Measurements from ENCODE around the gene TSPAN16.
"Not testable (repeated sequence)": the region's sequence is repeated elsewhere in the genome, so short reads cannot be mapped to it uniquely, and the experiment has no call there.

The TSPAN16 gene

DNA sequence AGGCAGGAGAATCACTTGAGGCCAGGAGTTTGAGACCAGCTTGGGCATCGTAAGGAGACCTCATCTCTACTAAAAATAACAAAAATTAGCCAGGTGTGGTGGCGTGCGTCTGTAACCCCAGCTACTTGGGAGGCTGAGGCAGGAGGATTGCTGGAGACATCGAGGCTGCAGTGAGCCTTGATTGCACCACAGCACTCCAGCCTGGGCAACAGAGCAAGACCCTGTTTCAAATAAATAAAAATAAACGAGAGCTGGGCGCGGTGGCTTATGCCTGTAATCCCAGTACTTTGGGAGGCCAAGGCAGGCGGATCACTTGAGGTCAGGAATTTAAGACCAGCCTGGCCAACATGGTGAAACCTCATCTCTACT is 44.1 kb downstream of the TSPAN16 start:
- peak; percentile 87; the same call in 1 of the 2 replicates for TF ChIP-seq ZNF121 (tag by site-specific recombination; IDR thresholded peaks at IDR 0.05)
- not testable (repeated sequence) for H3K4me1 ChIP-seq (ENCODE audit: control insufficient read depth, insufficient read depth, low read length); H3K9me3 ChIP-seq (ENCODE audit: control insufficient read depth, insufficient read depth, low read depth, low read length); H3K4me3 ChIP-seq (ENCODE audit: low read depth, low read length)
- peak overlapping the region; percentile 47; the same call in 1 of the 2 replicates for H3K27ac ChIP-seq (ENCODE audit: extremely low read depth, low read depth, low read length)
- ChIA-PET POLR2A (interaction anchor here (0.6 to 2.2 kb wide), 5 partner anchors 9 to 615 kb away, joined by 3 to 12 read pairs (median 3); partner anchors contain the start of gene SWSAP1), CTCF (interaction anchor here (0.5 to 0.9 kb wide), 4 partner anchors 46 to 351 kb away, joined by 3 to 5 read pairs (median 4); no protein-coding TSS in a partner anchor)
- H3K36me3 ChIP-seq (ENCODE audit: control insufficient read depth in 2 of 2, insufficient read depth in 1 of 2, low read length in 2 of 2) = peaks cover 0 to 31% of the 10 kb centered on the region in 2 experiments; a peak in 2 of 3 replicates

DNA sequence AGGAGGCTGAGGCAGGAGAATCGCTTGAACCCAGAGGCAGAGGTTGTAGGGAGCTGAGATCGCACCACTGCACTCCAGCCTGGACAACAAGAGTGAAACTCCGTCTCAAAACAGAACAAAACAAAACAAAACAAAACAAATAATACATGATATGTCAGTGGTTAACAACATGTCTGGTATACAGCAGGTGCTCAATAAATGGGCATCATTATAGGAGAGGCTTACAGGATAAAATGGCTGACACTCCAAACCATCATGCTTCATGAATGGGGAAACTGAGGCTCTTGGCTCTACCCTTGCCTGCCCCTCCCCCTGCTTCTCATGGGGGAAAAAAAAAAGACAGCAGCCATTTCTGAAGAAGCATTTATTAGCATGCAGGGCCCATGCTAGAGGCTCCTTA is 46.5 kb downstream of the TSPAN16 start:
- Histone ChIP-seq H3K4me3 (ENCODE audit: low read depth, low read length) (no peak overlapping the region), H3K36me3 (ENCODE audit: control insufficient read depth in 2 of 2, insufficient read depth in 1 of 2, low read length in 2 of 2) (peaks cover 0 to 12% of the 10 kb centered on the region in 2 experiments; a peak in 1 of 3 replicates), H3K27ac (ENCODE audit: extremely low read depth, low read depth, low read length) (no peak overlapping the region), H3K9me3 (ENCODE audit: control insufficient read depth, insufficient read depth, low read depth, low read length) (no peaks in the 10 kb centered on the region), H3K4me1 (ENCODE audit: control insufficient read depth, insufficient read depth, low read length) (no peaks in the 10 kb centered on the region)
- CTCF ChIA-PET = interaction anchor here (0.6 kb wide), 1 partner anchor 15 kb away, joined by 3 read pairs; no protein-coding TSS in a partner anchor
- POLR2A ChIA-PET = no interaction called here
- TF ChIP-seq ZNF792 (tag by site-specific recombination; IDR thresholded peaks at IDR 0.05) = peak; percentile 91
- no peak for TF ChIP-seq PRDM10 (tag by site-specific recombination; IDR thresholded peaks at IDR 0.05)

GRCh38 chr19:11345122-11345803 is 49.3 kb downstream of the TSPAN16 start:
- Histone ChIP-seq H3K36me3 (ENCODE audit: control insufficient read depth in 2 of 2, insufficient read depth in 1 of 2, low read length in 2 of 2) (peaks cover 0 to 12% of the 10 kb centered on the region in 2 experiments; a peak in 1 of 3 replicates), H3K4me3 (ENCODE audit: low read depth, low read length) (peak overlapping the region; percentile 72; the same call in 1 of the 2 replicates), H3K4me1 (ENCODE audit: control insufficient read depth, insufficient read depth, low read length) (no peaks in the 10 kb centered on the region), H3K27ac (ENCODE audit: extremely low read depth, low read depth, low read length) (peak overlapping the region; percentile 55; the same call in 1 of the 2 replicates), H3K9me3 (ENCODE audit: control insufficient read depth, insufficient read depth, low read depth, low read length) (no peaks in the 10 kb centered on the region)
- peak; percentile 19; the same call in 1 of the 2 replicates for TF ChIP-seq ZNF600 (tag by site-specific recombination; IDR thresholded peaks at IDR 0.05)
- TF ChIP-seq IKZF3 (tag by site-specific recombination; IDR thresholded peaks at IDR 0.05) = peak; percentile 46; the same call in 1 of the 2 replicates
- no peak for TF ChIP-seq OVOL3 (tag by site-specific recombination; IDR thresholded peaks at IDR 0.05)
- no peak for TF ChIP-seq ZNF214 (tag by site-specific recombination; IDR thresholded peaks at IDR 0.05; ENCODE audit: borderline replicate concordance)
- peak; percentile 39 for TF ChIP-seq ZFHX2 (tag by site-specific recombination; conservative IDR thresholded peaks at IDR 0.05)
- TF ChIP-seq ZNF155 (tag by site-specific recombination; IDR thresholded peaks at IDR 0.05) = no peak
- TF ChIP-seq ZBTB7A (tag by site-specific recombination; IDR thresholded peaks at IDR 0.05; ENCODE audit: low read depth) = no peak
- ChIA-PET CTCF (interaction anchor here (1.1 to 2.1 kb wide), 4 partner anchors 12 to 59 kb away, joined by 3 to 19 read pairs (median 4); no protein-coding TSS in a partner anchor), POLR2A (interaction anchor here (1.1 to 3.2 kb wide), 7 partner anchors 21 to 36 kb away, joined by 3 to 36 read pairs (median 8); partner anchors contain the start of gene SWSAP1)

DNA sequence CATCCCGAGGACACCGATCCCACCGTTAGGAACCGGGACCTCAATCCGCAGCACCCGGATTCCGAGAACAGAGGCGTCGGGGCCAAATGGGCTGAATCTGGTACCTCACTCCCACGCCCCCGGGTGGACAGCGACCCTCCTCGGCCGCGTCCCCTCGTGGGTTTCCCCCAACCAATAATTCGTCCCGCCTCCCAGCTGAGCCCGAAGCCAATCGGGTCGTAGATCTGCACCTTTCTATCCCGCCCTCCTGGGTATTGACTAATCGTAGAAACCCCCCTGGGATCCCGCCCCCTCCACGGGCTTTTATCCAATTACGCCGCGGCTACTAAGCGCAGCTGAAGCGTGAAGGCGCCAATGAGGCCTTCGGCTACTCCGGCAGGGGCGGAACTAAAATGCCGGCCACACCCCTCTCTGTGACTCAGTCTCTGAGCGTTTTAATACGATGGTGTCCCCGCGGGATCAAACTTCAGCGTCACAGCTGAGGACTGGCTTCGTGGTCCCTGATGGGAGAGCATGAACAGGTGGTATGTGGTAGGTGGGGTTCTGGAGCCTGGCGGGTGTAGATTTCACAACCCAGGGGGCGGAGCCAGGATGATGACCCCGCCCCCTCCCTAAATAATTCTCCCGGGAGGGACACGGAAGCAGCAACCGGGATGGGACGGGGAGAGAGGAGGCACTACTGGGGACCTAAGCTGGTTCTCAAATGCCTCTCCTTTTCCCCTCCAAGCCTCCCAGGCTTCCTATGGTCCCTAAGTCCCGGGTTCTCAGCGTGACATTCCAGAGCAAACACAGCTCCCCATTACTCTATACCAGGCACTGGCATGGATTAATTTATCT is 50.4 kb downstream of the TSPAN16 start, which contains the start of the genes CCDC159 and TMEM205:
TSS of gene CCDC159 (plus strand) at position 416 of the 837 bp plus-strand sequence. CDS start at position 504, 88 bp downstream.
TSS of gene TMEM205 (minus strand) at position 165 of the 837 bp plus-strand sequence. CDS start 649 bp downstream, outside the sequence.
- CTCF ChIA-PET = interaction anchor here (0.8 to 2.1 kb wide), 6 partner anchors 34 to 136 kb away, joined by 3 to 19 read pairs (median 3); no protein-coding TSS in a partner anchor
- Histone ChIP-seq H3K27ac (ENCODE audit: extremely low read depth, low read depth, low read length) (peak within 1 kb of the TSS; percentile 55; the same call in 1 of the 2 replicates), H3K4me3 (ENCODE audit: low read depth, low read length) (peak within 1 kb of the TSS; percentile 72)
- no peak for TF ChIP-seq ZNF610 (tag by site-specific recombination; IDR thresholded peaks at IDR 0.05; ENCODE audit: borderline replicate concordance)
- no peak for TF ChIP-seq ZNF426 (tag by site-specific recombination; IDR thresholded peaks at IDR 0.05)
- TF ChIP-seq ZBTB20 (tag by site-specific recombination; IDR thresholded peaks at IDR 0.05) = peak; percentile 67; the same call in 1 of the 2 replicates
- TF ChIP-seq FEZF1 (tag by site-specific recombination; IDR thresholded peaks at IDR 0.05) = no peak
- TF ChIP-seq ZNF48 (tag by site-specific recombination; IDR thresholded peaks at IDR 0.05) = no peak
- TF ChIP-seq OSR2 (tag by site-specific recombination; IDR thresholded peaks at IDR 0.05) = peak; percentile 77
- TF ChIP-seq HOXC10 (CRISPR knock-in tag; IDR thresholded peaks at IDR 0.05) = no peak
- no peak for TF ChIP-seq ZNF280C (tag by site-specific recombination; IDR thresholded peaks at IDR 0.05)
- peak; percentile 94 for TF ChIP-seq IKZF3 (tag by site-specific recombination; IDR thresholded peaks at IDR 0.05)
- TF ChIP-seq ZFHX2 (tag by site-specific recombination; conservative IDR thresholded peaks at IDR 0.05) = peak; percentile 62

More for the DNA sequence above, 50.4 kb downstream of the TSPAN16 start, which contains the start of the genes CCDC159 and TMEM205:
- POLR2A ChIA-PET = interaction anchor here (0.6 to 3.2 kb wide), 12 partner anchors 15 to 188 kb away, joined by 3 to 36 read pairs (median 5); partner anchors contain the start of genes ODAD3, PRKCSH and SWSAP1
- H3K36me3 ChIP-seq (ENCODE audit: control insufficient read depth in 2 of 2, insufficient read depth in 1 of 2, low read length in 2 of 2) = peaks cover 0 to 10% of the 10 kb centered on the region in 2 experiments; a peak in 1 of 3 replicates
- no peaks in the 10 kb centered on the region for H3K4me1 ChIP-seq (ENCODE audit: control insufficient read depth, insufficient read depth, low read length)
- no peaks in the 10 kb centered on the region for H3K9me3 ChIP-seq (ENCODE audit: control insufficient read depth, insufficient read depth, low read depth, low read length)
